ENCODE measurements around the gene SLC25A14.

SLC25A14 gene

DNA sequence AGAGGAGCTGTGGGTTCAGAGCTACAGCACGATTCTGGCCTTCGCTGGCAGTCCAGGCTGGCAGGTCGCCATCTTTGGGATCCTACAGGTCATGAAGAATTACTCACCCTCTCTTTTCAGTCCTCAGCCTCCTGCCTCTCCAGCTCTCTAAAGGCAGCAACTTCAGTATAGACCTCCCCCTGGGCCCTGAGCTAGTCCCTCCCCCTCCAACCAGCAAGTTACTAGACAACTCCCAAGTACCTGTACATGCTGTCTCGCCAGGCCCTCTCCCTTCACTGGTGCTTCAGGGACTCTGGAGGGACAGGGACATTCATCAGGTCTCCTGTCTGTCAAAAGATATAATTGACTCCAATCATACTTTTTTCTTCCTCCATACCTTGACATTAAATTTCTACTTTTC, 45.8 kb downstream of the SLC25A14 start, which contains the start of gene GPR119:
GPR119 (minus strand) TSS at position 155 of the 400 bp plus-strand sequence. CDS start 227 bp downstream, outside the sequence.
- DNase-seq = no peak

DNA sequence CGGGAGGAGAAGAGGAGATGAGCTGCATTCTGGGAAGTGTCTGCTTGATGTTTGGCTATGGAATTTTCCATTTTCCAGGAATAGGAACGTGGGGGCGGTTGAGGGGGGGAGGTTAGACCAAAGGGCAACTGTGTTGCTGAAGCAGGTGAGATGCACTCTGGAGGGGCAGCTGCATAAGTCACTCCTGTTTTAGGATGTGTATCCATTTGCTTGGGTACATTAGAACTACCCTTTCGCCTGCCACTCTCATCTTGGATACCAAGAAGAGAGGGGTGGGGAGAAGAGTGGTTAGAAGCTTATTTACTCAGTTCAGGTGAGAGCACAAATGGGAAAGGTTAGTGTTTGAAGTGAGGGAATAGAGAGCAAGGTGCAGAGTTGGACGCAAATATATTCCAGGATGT, 46.7 kb downstream of the SLC25A14 start:
- DNase-seq = no peak

DNA sequence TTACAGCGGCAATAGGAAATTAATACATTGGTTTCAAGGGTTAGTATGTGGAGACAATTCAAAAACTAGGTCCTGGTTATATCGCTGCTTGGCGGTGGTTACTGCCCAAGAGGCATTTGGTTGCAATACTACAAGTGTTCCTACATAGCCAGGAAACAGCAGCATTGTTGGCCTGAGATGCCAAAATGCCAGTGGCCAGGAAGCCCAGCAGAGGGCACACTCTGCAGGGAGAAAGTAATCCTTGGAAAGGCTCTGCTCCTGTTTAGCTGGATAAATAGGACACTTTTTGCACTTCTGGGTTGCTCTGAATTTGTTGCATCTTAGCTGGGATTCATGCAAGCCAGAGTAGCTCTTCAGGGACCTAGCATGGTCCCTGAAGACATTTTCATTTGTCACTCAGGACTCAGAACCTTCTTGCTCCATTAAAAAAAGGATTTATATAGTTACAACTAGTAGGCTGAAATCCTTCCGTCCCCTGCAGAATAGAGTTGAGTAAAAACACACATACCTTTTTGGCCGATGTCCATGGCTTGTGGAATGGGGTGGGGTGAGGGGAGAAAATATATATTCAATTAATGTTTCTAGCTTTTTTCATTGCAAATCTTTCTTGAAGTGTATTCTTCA, 53.8 kb downstream of the SLC25A14 start:
- no peak for DNase-seq

DNA sequence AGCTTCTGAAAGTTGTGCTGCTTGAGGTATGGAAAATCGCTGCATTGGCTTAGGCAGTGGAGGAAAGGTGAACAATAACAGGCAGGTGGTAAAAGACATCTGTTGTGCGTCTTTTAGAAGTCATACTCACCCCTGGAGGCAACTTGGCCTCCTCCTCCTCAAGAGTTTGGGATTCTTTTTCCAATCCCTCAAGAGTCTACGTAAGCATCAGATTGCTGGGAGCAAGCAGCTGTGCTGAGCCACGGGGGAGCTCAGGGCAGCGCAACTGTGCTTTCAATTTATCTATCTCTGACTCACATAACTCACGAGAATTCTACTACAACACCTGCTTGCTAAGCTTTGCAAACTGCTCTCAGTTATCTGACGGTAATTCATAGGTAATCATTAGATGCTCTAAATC, 55.6 kb downstream of the SLC25A14 start:
- no peak for DNase-seq

DNA sequence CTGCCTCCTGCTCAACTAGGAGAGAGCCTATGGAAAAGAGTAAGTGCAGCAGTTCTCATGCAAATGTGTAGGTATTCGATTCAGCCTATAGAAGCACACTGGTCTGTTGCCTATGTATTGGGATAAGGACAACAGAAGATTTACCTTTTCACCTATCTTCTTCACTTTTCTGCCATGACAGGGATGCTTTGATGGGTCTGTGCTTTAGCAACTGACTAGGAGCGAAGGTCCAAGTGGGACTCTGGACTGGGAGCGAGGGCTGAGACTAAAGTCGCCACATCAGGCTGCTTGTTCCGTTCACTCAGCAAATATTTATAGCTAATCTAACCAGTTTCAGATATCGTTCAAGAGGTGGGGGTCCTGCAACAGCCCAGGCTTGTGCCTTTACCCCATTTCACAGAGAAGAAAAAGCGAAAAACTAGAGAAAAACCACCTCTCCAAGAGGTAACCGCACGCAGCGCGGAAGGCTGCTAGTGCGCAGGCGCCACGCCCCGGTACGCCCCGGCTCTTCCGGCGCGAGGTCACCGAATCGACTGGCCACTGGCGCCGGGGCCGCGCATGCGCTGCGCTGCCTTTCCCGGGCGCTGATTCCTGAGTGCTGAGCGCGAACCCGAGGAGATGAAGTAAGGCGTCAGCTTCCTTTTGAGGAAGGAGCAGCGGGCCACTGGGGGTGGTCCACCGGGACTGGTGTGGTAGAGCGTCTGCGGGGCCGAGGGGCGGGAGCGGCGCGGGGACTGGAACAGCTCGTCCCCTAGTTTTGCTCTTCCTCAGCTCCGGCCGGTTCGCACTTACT, 61.9 kb downstream of the SLC25A14 start, which contains the start of gene RBMX2:
RBMX2 (plus strand) TSS at position 573 of the 793 bp plus-strand sequence; CDS start at position 619, 46 bp downstream.
- peak; percentile 80 for DNase-seq

DNA sequence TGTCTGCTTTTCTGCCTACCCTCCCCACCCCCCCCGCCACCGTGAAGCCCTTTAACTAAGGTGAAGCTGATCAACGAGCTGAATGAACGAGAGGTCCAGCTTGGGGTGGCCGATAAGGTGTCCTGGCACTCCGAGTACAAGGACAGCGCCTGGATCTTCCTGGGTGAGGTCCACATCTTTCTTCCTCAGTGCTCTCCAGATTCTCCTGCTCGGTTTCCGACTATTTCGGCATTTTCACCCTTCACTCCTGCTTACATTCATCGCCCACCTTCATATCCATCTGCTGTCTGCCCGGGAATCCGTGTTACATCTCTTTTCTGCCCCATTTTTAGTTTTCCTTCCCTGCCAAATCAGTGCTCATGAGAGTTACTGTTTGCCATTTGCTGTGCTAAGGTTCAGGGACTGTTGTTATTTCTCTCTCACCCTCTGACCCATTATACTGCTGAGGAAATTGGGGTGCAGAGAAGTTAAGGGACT, 62.5 kb downstream of the SLC25A14 start:
- no peak for DNase-seq

DNA sequence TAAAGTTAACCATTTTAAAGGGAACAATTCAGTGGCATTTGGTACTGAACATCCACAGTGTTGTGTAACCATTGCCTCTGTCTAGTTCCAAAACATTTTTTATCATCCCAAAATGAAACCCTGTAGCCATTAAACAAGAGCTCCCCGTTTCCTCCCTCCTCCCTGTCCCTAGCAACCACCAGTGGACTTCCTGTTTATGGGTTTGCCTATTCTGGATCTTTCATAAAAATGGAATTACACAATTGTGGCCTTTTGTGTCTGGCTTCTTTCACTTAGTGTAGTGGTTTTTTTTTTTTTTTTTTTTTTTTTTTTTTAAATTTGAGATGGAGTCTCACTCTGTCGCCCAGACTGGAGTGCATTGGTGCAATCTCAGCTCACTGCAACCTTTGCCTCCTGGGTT, 73.7 kb downstream of the SLC25A14 start:
- DNase-seq = no peak

DNA sequence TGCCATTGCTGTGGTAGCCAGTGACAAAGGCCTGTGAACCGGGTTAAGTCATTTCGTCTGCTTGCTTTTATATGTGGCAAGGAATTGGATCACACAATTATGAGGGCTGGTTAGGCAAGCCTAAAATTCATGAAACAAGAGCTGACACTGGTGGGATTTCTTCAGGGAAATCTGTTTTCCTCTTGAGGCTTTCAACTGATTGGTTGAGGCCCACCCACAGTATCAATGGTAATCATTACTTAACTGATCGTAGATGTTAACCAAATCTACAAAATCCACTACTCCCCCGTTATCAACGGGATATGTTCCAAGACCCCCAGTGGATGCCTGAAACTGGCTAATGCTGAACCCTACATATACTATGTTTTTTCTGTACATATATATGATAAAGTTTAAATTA, 75.1 kb downstream of the SLC25A14 start:
- DNase-seq = no peak

DNA sequence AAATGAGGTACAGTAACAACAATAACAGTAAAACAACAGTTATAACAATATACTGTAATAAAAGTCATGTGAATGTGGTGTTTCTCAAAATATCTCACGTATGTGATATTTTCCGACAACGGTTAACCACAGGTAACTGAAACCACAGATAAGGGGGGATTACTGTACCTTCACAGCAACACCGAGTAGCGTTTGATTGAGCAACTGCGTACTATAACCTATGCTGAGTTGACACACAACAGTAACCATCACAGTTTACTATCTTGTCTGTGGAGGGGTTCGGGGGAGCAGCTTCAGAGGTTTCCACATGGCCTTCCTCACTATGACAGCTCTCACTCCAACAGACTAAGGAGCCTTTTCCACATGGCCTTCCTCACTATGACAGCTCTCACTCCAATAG, 75.5 kb downstream of the SLC25A14 start:
- no peak for DNase-seq

DNA sequence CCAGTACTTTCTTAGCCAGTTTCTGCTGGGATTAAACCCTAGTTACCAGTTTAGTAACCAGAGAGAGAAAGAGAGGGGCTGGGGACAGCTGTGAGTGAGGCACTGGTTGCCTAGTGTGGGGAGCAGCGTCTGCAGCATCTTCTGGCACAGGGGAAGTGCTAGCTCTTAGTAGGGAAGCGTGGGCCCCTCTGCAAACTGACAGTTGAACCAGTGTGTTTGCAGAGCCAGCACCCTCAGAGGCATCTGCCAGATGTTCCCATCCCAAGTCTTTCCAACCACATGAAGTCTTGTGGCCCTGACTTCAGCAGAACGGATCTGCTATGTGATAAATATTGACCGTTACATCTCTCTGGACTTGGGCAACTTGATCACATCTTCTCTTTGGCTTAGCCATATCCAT, 77.1 kb downstream of the SLC25A14 start:
- no peak for DNase-seq

DNA sequence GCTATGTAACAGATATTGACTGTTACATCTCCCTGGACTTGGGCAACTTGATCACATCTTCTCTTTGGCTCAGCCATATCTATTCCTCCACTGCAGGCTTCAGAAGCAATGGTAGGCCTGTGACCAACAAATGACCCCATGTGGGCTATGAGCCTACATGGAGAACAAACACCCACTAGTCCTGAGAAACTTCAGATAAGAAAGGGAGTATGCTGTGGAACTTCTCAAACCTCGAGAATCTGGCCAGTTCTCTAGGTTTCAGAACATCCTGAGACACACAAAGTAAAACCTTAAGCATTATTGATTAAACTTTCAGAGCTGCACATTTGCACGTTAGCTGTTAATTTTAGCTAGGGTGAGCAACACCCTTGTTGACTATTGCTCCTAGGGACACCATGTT, 78.3 kb downstream of the SLC25A14 start:
- DNase-seq = no peak

DNA sequence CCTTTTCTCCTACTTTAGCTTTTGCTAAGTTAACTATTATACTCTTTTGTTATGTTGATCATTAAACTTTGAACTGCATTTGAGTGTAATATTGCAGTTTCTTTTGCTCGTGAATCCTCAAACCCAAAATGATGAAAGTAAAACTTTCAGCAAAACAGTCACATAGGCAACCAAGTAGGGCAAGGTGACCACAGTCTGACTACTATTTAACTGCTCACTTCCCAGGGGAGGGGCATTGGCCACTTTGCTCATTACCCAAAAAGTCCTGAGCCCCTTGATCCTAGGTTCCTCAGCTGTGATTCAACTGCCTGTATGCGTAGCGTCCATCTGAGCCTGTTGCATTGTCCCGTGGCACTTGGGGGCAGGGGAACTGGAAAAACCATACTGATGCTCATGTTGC, 79.0 kb downstream of the SLC25A14 start:
- no peak for DNase-seq

DNA sequence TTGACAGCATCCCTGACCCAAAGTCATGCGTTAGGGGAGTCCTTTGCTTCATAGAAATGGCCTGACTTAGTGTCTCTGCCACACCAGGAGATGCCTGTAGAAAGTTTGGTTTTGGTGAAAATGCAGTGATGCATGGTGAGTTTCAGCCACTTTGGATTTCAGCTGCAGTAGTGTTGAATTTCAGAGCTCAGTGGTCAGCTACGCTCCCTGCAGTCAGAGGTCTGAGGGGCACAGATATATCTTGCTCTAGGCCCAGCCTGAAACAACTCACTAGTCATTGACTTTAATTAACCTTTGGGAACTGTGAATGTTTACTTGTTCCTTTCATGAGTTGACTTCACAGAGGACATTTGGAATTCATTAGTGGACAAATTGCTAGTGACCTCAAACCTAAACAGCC, 79.5 kb downstream of the SLC25A14 start:
- DNase-seq = no peak
